ENCODE measurements around the gene RNF220.

RNF220 gene

DNA sequence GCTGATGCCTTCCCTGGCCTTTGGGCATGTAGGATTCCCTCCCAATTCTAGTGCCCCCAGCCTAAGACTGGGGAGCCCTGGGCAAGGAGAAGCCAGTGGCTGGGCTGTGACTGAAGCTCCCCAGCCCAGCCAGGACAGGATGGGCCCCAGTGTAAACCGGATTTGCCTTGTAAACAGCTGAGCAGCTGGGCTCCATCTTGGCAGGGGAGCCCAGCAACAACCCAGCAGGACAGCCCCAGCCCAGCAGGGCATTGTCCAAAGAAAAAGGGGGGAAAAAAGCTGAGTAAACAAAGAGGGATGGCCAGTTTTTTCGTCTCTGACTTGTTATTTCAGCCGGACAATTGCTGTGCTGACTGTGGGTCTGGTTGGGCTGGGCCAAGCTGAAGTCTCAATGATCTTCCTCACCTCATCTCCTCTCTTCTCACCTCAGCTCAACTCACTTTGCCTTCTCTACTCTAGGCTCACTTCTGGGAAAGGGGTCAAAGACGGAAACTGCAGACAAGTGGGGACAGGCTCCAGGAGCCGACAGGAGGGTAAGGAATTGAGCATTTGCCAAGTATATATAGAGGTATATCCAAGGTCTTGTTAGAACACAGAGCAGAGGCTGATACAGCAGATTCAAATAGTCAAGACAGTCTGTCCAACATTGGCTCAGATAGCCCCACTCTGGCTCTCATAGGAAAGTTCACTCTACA is 171.5 kb downstream of the RNF220 start:
- Histone ChIP-seq H3K27ac (ENCODE audit: low read depth, low read length, poor library complexity, severe bottlenecking) (no peak overlapping the region), H3K36me3 (ENCODE audit: insufficient read depth, low read length) (no peaks in the 10 kb centered on the region)

DNA sequence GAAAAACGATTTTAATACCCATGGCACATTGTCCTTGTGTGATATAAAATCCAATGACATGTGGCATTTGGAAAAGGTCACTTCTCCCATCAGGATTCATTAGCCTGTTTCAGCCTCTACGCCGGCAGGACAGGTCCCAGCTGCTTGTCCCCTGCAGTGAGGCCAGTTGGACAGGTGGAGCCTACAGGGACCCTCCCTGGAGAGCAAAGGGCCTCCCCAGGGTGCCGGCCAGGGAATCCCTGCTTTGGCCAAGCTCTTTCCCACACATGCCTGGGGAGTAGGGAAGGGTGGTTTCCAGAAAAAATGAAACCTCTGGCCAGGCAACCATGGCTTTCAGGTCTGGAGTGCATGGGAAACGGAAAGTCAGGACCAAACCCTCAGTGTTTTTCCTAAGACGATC is 176.2 kb downstream of the RNF220 start:
- Histone ChIP-seq H3K9me2 (ENCODE audit: low read depth, low read length) (no peaks in the 10 kb centered on the region), H3K9ac (ENCODE audit: low read length) (no peak overlapping the region), H3K4me2 (ENCODE audit: low read length) (no peak overlapping the region), H3K36me3 (ENCODE audit: insufficient read depth, low read length) (no peaks in the 10 kb centered on the region), H3K27ac (ENCODE audit: low read depth, low read length, poor library complexity, severe bottlenecking) (no peak overlapping the region), H3K79me2 (ENCODE audit: insufficient read depth, low read length) (no peaks in the 10 kb centered on the region), H2AFZ (ENCODE audit: low read length) (no peak overlapping the region), H3K4me1 (ENCODE audit: insufficient read depth, low read length, severe bottlenecking) (no peaks in the 10 kb centered on the region), H4K20me1 (ENCODE audit: insufficient read depth, low read length) (no peaks in the 10 kb centered on the region), H3K4me3 (ENCODE audit: low read depth, low read length, poor library complexity, severe bottlenecking) (no peak overlapping the region), H3F3A (ENCODE audit: insufficient read depth, low read length) (no peaks in the 10 kb centered on the region), H3K27me3 (ENCODE audit: insufficient read depth, low read length) (no peaks in the 10 kb centered on the region; the same call in 1 of the 2 replicates), H3K9me3 (ENCODE audit: low read length) (no peaks in the 10 kb centered on the region)
- no peak for TF ChIP-seq EZH2 (IDR thresholded peaks at IDR 0.05; ENCODE audit: borderline replicate concordance, low read length)
- TF ChIP-seq, protein P1, sequence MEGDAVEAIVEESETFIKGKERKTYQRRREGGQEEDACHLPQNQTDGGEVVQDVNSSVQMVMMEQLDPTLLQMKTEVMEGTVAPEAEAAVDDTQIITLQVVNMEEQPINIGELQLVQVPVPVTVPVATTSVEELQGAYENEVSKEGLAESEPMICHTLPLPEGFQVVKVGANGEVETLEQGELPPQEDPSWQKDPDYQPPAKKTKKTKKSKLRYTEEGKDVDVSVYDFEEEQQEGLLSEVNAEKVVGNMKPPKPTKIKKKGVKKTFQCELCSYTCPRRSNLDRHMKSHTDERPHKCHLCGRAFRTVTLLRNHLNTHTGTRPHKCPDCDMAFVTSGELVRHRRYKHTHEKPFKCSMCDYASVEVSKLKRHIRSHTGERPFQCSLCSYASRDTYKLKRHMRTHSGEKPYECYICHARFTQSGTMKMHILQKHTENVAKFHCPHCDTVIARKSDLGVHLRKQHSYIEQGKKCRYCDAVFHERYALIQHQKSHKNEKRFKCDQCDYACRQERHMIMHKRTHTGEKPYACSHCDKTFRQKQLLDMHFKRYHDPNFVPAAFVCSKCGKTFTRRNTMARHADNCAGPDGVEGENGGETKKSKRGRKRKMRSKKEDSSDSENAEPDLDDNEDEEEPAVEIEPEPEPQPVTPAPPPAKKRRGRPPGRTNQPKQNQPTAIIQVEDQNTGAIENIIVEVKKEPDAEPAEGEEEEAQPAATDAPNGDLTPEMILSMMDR (IDR thresholded peaks at IDR 0.05; ENCODE audit: low read length), result no peak

More for the DNA sequence above, 171.5 kb downstream of the RNF220 start:
- TF ChIP-seq EZH2 (IDR thresholded peaks at IDR 0.05; ENCODE audit: borderline replicate concordance, low read length), result no peak
- TF ChIP-seq, protein P1 (IDR thresholded peaks at IDR 0.05; ENCODE audit: low read length), result no peak
- no peaks in the 10 kb centered on the region; the same call in 1 of the 2 replicates for H3K27me3 ChIP-seq (ENCODE audit: insufficient read depth, low read length)
- no peaks in the 10 kb centered on the region for H3K4me1 ChIP-seq (ENCODE audit: insufficient read depth, low read length, severe bottlenecking)
- H3K79me2 ChIP-seq (ENCODE audit: insufficient read depth, low read length), result no peaks in the 10 kb centered on the region
- no peak overlapping the region for H2AFZ ChIP-seq (ENCODE audit: low read length)
- H4K20me1 ChIP-seq (ENCODE audit: insufficient read depth, low read length), result no peaks in the 10 kb centered on the region
- no peak overlapping the region for H3K9ac ChIP-seq (ENCODE audit: low read length)
- H3K4me3 ChIP-seq (ENCODE audit: low read depth, low read length, poor library complexity, severe bottlenecking), result no peak overlapping the region
- no peaks in the 10 kb centered on the region for H3F3A ChIP-seq (ENCODE audit: insufficient read depth, low read length)
- no peak overlapping the region for H3K4me2 ChIP-seq (ENCODE audit: low read length)
- H3K9me2 ChIP-seq (ENCODE audit: low read depth, low read length), result no peaks in the 10 kb centered on the region
- no peaks in the 10 kb centered on the region for H3K9me3 ChIP-seq (ENCODE audit: low read length)

DNA sequence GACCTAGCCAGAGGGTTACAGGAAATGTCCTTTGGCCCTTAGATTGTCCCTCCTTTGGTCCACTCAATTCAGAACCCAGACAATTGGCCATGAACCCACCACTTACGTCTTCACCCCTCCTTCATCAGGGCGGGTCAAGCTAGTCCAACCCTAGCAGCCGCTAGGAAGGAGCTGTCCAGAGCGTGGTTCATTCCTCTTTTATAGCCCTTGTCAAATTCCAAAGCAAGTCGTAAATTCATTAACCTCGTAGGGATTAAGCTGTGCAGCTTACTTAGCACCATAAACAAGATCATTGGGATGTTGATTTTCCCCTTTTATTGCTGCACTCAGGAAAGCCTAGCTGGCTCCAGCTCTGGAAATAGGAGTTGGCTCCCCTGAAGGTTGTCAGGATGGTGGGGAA is 179.1 kb downstream of the RNF220 start:
- Histone ChIP-seq H3K9ac (ENCODE audit: low read length) (no peak overlapping the region), H3K9me2 (ENCODE audit: low read depth, low read length) (no peaks in the 10 kb centered on the region), H3K27me3 (ENCODE audit: insufficient read depth, low read length) (no peaks in the 10 kb centered on the region; the same call in 1 of the 2 replicates), H3K36me3 (ENCODE audit: insufficient read depth, low read length) (no peaks in the 10 kb centered on the region), H3K4me2 (ENCODE audit: low read length) (no peak overlapping the region), H3K79me2 (ENCODE audit: insufficient read depth, low read length) (no peaks in the 10 kb centered on the region), H3K27ac (ENCODE audit: low read depth, low read length, poor library complexity, severe bottlenecking) (no peak overlapping the region), H4K20me1 (ENCODE audit: insufficient read depth, low read length) (no peaks in the 10 kb centered on the region), H3F3A (ENCODE audit: insufficient read depth, low read length) (no peaks in the 10 kb centered on the region), H3K4me3 (ENCODE audit: low read depth, low read length, poor library complexity, severe bottlenecking) (no peak overlapping the region), H2AFZ (ENCODE audit: low read length) (no peak overlapping the region), H3K9me3 (ENCODE audit: low read length) (no peaks in the 10 kb centered on the region), H3K4me1 (ENCODE audit: insufficient read depth, low read length, severe bottlenecking) (no peaks in the 10 kb centered on the region)
- TF ChIP-seq EZH2 (IDR thresholded peaks at IDR 0.05; ENCODE audit: borderline replicate concordance, low read length), result no peak
- TF ChIP-seq, protein P1 (IDR thresholded peaks at IDR 0.05; ENCODE audit: low read length), result no peak
